AG09319 (cell line): Measurements from ENCODE around the gene ENO3.
"Not testable (repeated sequence)": the region's sequence is repeated elsewhere in the genome, so short reads cannot be mapped to it uniquely, and the experiment has no call there.

Source experiments
- DNase-seq: peaks from one replicate; pipeline ENCODE4 v3.0.0-alpha.2; 2010; ENCODE audit warnings: low read depth; ENCODE audit errors: extremely low read depth
- CTCF ChIP-seq: IDR thresholded peaks from 2 replicates; pipeline ENCODE4 v1.5.1; 2011; ENCODE audit warnings: low read depth, mild to moderate bottlenecking, inconsistent platforms, low read length, moderate library complexity

The ENO3 gene

GRCh38 chr17:4913994-4914393, 36.9 kb upstream of the ENO3 start:
- DNase-seq: no peak
- TF ChIP-seq CTCF: no peak

GRCh38 chr17:4914551-4914950, 36.4 kb upstream of the ENO3 start:
- not testable (repeated sequence) for DNase-seq

GRCh38 chr17:4919511-4920047, 31.3 kb upstream of the ENO3 start:
- no peak for DNase-seq

GRCh38 chr17:4920351-4921048, 30.4 kb upstream of the ENO3 start:
- no peak for TF ChIP-seq CTCF
- no peak for DNase-seq

More at GRCh38 chr17:4919511-4920047, 31.3 kb upstream of the ENO3 start:
- TF ChIP-seq CTCF: no peak

GRCh38 chr17:4921320-4921719, 29.6 kb upstream of the ENO3 start:
- TF ChIP-seq CTCF: no peak
- no peak for DNase-seq

GRCh38 chr17:4926577-4927335, 24.2 kb upstream of the ENO3 start:
- not testable (repeated sequence) for DNase-seq

- TF ChIP-seq CTCF: no peak
- no peak for DNase-seq
Measured at GRCh38 chr17:4928881-4929280, 22.0 kb upstream of the ENO3 start.

GRCh38 chr17:4931963-4932362, 19.0 kb upstream of the ENO3 start, which contains the start of gene GP1BA:
TSS of gene GP1BA (plus strand) at chr17:4932277. CDS start at chr17:4932605, 328 bp downstream.
- no peak for TF ChIP-seq CTCF
- no peak for DNase-seq
